GM23338 (cell line): ENCODE results near the gene SPATA20. TPM values are rescaled to one million over a fixed set of nuclear protein-coding genes. Genes with fewer than 3 reads are reported as not detected.

ENCODE experiments used
- ATAC-seq: fragments of 200-7000 bp; cut with Tn5 transposase; 3 replicates; pipeline ENCODE4 v1.9.1; 2020
- DNase-seq: peaks from one replicate; pipeline ENCODE4 v3.0.0-alpha.2; 2015; ENCODE audit warnings: low spot score
- H2AFZ ChIP-seq: fragments of 200-600 bp; sonication (generic); 2 replicates; pipeline ENCODE4 v1.8.0; 2016; ENCODE audit warnings: antibody characterized with exemption, mild to moderate bottlenecking, moderate library complexity
- H3F3A ChIP-seq: fragments of 200-600 bp; sonication (generic); replicated peaks from 2 replicates; pipeline ENCODE4 v1.8.0; 2017; ENCODE audit warnings: antibody characterized with exemption, mixed run types, low read depth
- H3K27ac ChIP-seq: fragments of 200-600 bp; sonication (generic); 2 replicates; pipeline ENCODE4 v1.6.1; 2016; ENCODE audit warnings: low read depth
- H3K27me3 ChIP-seq: fragments of 200-600 bp; sonication (generic); 2 replicates; pipeline ENCODE4 v1.8.0; 2016; ENCODE audit warnings: mild to moderate bottlenecking, mixed run types, moderate library complexity; ENCODE audit not compliant: insufficient read depth
- H3K36me3 ChIP-seq: fragments of 200-600 bp; sonication (generic); 2 replicates; pipeline ENCODE4 v1.8.0; 2016; ENCODE audit warnings: mild to moderate bottlenecking; ENCODE audit not compliant: insufficient read depth
- H3K4me1 ChIP-seq: fragments of 200-600 bp; sonication (generic); 2 replicates; pipeline ENCODE4 v1.8.0; 2016; ENCODE audit warnings: mild to moderate bottlenecking, moderate library complexity; ENCODE audit not compliant: insufficient read depth
- H3K4me2 ChIP-seq: fragments of 200-600 bp; sonication (generic); 2 replicates; pipeline ENCODE4 v1.7.1; 2017; ENCODE audit warnings: mixed run types
- H3K4me3 ChIP-seq: fragments of 200-600 bp; sonication (generic); 2 replicates; pipeline ENCODE4 v1.6.1; 2016; ENCODE audit warnings: mixed run types
- H3K79me2 ChIP-seq: fragments of 200-600 bp; sonication (generic); replicated peaks from 2 replicates; pipeline ENCODE4 v1.8.0; 2017; ENCODE audit warnings: mild to moderate bottlenecking; ENCODE audit not compliant: insufficient read depth
- H3K9me2 ChIP-seq: fragments of 200-600 bp; sonication (generic); 2 replicates; pipeline ENCODE4 v1.8.0; 2017; ENCODE audit not compliant: insufficient read depth
- H4K20me1 ChIP-seq: fragments of 200-600 bp; sonication (generic); replicated peaks from 2 replicates; pipeline ENCODE4 v1.8.0; 2017; ENCODE audit warnings: mild to moderate bottlenecking; ENCODE audit not compliant: insufficient read depth
- H3K27ac Mint-ChIP-seq: 2 replicates; pipeline ENCODE4 v1.8.0; 2020; ENCODE audit warnings: inconsistent platforms, mild to moderate bottlenecking, moderate library complexity, mixed read lengths
- H3K27me3 Mint-ChIP-seq: 3 replicates; pipeline ENCODE4 v1.8.0; 2022; ENCODE audit warnings: low read depth, mild to moderate bottlenecking, moderate library complexity, mixed read lengths, inconsistent platforms; ENCODE audit not compliant: insufficient read depth, poor library complexity
- H3K36me3 Mint-ChIP-seq: 3 replicates; pipeline ENCODE4 v1.8.0; 2021; ENCODE audit warnings: low read depth, mild to moderate bottlenecking, inconsistent platforms, moderate library complexity, mixed read lengths
- H3K4me1 Mint-ChIP-seq: 3 replicates; pipeline ENCODE4 v1.8.0; 2020; ENCODE audit warnings: mild to moderate bottlenecking, inconsistent platforms, mixed read lengths
- H3K4me3 Mint-ChIP-seq: 3 replicates; pipeline ENCODE4 v1.8.0; 2021; ENCODE audit warnings: moderate library complexity, mild to moderate bottlenecking, inconsistent platforms, mixed read lengths
- H3K9me3 Mint-ChIP-seq: 3 replicates; pipeline ENCODE4 v1.8.0; 2020; ENCODE audit warnings: moderate library complexity, mild to moderate bottlenecking, inconsistent platforms, mixed read lengths
- ETS1 ChIP-seq: IDR thresholded peaks from 2 replicates; pipeline ENCODE4 v1.6.1; 2016; ENCODE audit warnings: antibody characterized with exemption
- EZH2 ChIP-seq: fragments of 200-600 bp; sonication (generic); IDR thresholded peaks from one replicate; pipeline ENCODE4 v1.8.0; 2017; ENCODE audit warnings: antibody characterized with exemption, mild to moderate bottlenecking, low read depth; ENCODE audit not compliant: unreplicated experiment
- EZH2phosphoT487 ChIP-seq: fragments of 200-600 bp; sonication (generic); IDR thresholded peaks from one replicate; pipeline ENCODE4 v1.8.1; 2018; ENCODE audit warnings: antibody characterized with exemption; ENCODE audit not compliant: unreplicated experiment
- STAT1 ChIP-seq: IDR thresholded peaks from one replicate; pipeline ENCODE4 v1.6.1; 2016; ENCODE audit warnings: antibody characterized with exemption; ENCODE audit not compliant: unreplicated experiment
- ZNF114 ChIP-seq: fragments of 250-450 bp; sonication (Bioruptor Pico); IDR thresholded peaks from 2 replicates; pipeline ENCODE4 v1.5.0; 2020; ENCODE audit warnings: mild to moderate bottlenecking, moderate library complexity
- ZNF462 ChIP-seq: fragments of 250-450 bp; sonication (Bioruptor Pico); IDR thresholded peaks from 2 replicates; pipeline ENCODE4 v1.5.0; 2020; ENCODE audit warnings: mild to moderate bottlenecking, moderate library complexity
- polyA plus RNA-seq: library from polyadenylated mRNA; unstranded; fragments of >200 nt; fragmentation: Nextera tagmentation; extraction: Ambion mirVana; gene quantifications from 2 replicates; pipeline ENCODE4 v1.2.1, GENCODE V29; 2016
- total RNA-seq: library from RNA; depleted of rRNA; stranded (reverse); fragments of >200 nt; shearing (Covaris generic); gene quantifications from 2 replicates; pipeline ENCODE4 v1.2.3, GENCODE V29; 2014
- TF ChIP-seq, protein P1 (sequence below): IDR thresholded peaks from one replicate; pipeline ENCODE4 v1.6.1; 2018; ENCODE audit warnings: antibody characterized with exemption; ENCODE audit not compliant: unreplicated experiment

The SPATA20 gene
- total and polyA plus RNA-seq, 2 experiments from 2014 or later: 13.8 to 32.7 TPM

DNA sequence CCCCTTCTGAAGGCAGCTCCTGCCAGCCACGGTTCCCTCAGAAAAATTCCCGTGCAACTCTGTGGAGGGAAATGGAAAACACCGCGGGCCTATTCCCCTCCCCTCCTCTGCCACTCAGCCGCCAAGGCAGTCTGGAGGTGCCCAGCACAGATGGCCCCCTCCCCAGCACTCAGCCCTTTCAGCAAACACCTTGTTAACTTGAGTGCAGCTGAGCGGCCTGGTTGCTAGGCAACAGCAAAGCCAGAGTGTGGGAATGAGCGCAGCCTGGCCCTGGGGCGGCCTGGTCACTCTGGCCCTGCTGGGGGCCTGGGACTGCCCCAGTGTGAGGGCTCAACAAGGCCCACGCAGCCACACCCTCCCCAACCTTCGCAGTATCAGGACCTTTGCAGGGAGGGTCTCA is 46.3 kb downstream of the SPATA20 start (continued):
- TF ChIP-seq, protein P1, sequence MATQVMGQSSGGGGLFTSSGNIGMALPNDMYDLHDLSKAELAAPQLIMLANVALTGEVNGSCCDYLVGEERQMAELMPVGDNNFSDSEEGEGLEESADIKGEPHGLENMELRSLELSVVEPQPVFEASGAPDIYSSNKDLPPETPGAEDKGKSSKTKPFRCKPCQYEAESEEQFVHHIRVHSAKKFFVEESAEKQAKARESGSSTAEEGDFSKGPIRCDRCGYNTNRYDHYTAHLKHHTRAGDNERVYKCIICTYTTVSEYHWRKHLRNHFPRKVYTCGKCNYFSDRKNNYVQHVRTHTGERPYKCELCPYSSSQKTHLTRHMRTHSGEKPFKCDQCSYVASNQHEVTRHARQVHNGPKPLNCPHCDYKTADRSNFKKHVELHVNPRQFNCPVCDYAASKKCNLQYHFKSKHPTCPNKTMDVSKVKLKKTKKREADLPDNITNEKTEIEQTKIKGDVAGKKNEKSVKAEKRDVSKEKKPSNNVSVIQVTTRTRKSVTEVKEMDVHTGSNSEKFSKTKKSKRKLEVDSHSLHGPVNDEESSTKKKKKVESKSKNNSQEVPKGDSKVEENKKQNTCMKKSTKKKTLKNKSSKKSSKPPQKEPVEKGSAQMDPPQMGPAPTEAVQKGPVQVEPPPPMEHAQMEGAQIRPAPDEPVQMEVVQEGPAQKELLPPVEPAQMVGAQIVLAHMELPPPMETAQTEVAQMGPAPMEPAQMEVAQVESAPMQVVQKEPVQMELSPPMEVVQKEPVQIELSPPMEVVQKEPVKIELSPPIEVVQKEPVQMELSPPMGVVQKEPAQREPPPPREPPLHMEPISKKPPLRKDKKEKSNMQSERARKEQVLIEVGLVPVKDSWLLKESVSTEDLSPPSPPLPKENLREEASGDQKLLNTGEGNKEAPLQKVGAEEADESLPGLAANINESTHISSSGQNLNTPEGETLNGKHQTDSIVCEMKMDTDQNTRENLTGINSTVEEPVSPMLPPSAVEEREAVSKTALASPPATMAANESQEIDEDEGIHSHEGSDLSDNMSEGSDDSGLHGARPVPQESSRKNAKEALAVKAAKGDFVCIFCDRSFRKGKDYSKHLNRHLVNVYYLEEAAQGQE: no peak

DNA sequence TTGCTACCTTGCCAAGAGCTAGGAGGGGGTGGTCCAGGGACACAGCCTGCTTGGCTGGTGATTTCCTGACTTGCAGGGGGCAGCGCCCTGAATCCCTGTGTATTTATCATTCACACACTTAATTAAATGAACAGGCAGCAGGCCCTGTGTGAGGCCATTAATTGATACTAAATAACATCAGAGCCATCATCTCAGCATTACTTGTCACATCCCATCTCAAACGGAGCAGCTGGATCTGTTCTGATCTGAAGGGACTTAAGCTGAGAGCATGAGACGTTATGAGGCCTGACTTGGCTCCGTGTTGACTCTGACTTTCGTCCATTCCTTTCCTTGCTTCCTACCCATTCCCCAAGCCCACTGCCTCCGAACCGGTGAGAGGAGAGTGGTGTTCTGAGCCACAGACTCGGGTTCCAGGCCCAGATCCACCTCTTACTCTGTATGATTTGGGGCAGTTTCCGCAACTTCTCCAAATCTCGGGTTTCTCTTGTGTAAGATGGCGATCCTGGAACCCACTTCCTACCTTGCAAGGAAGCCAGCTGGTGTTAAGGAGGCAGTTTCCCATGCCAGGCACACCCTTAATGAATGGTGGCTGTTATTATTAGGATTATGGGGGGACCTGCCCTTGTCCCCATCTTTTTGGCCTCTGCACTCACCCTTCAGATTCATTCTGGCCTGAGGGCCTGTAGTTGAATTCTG is 47.3 kb downstream of the SPATA20 start:
- H3K9me3 Mint-ChIP-seq: no peaks in the 10 kb centered on the region; the same call in 2 of the 3 replicates
- Histone ChIP-seq H3K27me3 (no peaks in the 10 kb centered on the region), H3K9me2 (no peaks in the 10 kb centered on the region), H3K4me3 (no peak overlapping the region), H3K27ac (no peak overlapping the region), H2AFZ (no peak overlapping the region), H3K79me2 (no peaks in the 10 kb centered on the region), H3K4me2 (no peak overlapping the region), H3K36me3 (no peaks in the 10 kb centered on the region), H3K4me1 (peaks cover 6% of the 10 kb centered on the region; the same call in 1 of the 2 replicates), H4K20me1 (no peaks in the 10 kb centered on the region), H3F3A (no peaks in the 10 kb centered on the region)
- ATAC-seq (no peak), DNase-seq (no peak)
- TF ChIP-seq ETS1 (no peak), ZNF462 (CRISPR knock-in tag) (no peak), EZH2phosphoT487 (no peak), ZNF114 (CRISPR knock-in tag) (no peak), STAT1 (no peak), EZH2 (no peak)
- peaks cover 19% of the 10 kb centered on the region for H3K4me1 Mint-ChIP-seq
- peaks cover 22% of the 10 kb centered on the region for H3K27me3 Mint-ChIP-seq
- no peak overlapping the region for H3K27ac Mint-ChIP-seq
- H3K36me3 Mint-ChIP-seq: no peaks in the 10 kb centered on the region
- no peak overlapping the region for H3K4me3 Mint-ChIP-seq
